Measurements from ENCODE around the gene DUSP16. TPM values are rescaled to one million over a fixed set of nuclear protein-coding genes. Genes with fewer than 3 reads are reported as not detected.
"Not testable (repeated sequence)": the region's sequence is repeated elsewhere in the genome, so short reads cannot be mapped to it uniquely, and the experiment has no call there.

DUSP16 gene
- total and polyA plus RNA-seq, 2 experiments from 2014 or later: 11.7 to 59.4 TPM

DNA sequence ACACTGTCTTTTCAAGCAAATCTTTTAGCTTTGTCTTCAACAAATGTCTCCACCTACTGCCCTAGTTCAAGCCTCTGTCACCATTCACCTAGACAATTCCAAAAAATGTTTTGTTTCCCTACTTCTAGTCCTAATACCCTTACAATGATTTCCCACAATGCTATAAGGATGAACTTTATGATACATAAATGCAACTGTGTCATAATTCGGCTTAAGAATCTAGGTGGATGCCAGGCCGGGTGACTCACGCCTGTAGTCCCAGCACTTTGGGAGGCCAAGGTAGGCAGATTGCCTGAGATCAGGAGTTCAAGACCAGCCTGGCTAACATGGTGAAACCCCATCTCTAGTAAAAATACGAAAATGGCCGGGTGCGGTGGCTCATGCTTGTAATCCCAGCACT lies 28.3 kb upstream of the DUSP16 start (continued):
- TF ChIP-seq, protein P1, sequence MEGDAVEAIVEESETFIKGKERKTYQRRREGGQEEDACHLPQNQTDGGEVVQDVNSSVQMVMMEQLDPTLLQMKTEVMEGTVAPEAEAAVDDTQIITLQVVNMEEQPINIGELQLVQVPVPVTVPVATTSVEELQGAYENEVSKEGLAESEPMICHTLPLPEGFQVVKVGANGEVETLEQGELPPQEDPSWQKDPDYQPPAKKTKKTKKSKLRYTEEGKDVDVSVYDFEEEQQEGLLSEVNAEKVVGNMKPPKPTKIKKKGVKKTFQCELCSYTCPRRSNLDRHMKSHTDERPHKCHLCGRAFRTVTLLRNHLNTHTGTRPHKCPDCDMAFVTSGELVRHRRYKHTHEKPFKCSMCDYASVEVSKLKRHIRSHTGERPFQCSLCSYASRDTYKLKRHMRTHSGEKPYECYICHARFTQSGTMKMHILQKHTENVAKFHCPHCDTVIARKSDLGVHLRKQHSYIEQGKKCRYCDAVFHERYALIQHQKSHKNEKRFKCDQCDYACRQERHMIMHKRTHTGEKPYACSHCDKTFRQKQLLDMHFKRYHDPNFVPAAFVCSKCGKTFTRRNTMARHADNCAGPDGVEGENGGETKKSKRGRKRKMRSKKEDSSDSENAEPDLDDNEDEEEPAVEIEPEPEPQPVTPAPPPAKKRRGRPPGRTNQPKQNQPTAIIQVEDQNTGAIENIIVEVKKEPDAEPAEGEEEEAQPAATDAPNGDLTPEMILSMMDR (conservative IDR thresholded peaks at IDR 0.05; ENCODE audit: low read depth in 2 of 2): no peak

DNA sequence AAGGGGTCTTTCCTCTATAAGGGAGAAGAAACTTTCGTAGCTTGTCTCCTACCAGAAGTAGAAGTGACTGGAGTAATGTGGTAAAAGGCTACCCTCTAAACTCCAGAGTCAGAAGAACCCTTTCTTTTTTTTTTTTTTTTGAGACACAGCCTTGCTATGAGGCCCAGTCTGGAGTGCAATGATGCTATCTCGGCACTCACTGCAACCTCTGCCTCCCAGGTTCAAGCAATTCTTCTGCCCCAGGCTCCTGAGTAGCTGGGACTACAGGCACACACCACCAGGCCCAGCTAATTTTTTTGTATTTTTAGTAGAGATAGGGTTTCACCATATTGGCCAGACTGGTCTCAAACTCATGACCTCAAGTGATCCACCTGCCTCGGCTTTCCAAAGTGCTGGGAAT lies 25.8 kb upstream of the DUSP16 start:
- not testable (repeated sequence) for H3K4me3 ChIP-seq

DNA sequence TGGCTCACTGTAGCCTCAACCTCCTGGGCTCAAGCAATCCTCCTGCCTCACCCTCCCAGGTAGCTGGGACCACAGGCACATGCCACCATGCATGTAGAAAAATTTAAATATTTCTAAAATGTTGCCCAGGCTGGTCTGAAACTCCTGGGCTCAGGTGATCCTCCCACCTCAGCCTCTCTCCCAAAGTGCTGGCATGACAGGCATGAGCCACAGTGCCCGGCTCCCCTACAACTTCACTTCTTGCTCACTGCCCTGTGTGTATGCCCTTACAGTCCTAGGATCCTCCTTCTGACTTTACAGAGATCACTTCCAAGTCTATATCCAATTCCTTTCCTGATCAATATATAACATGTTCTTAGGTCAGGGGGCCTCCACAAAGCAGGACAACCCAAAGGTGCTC lies 25.2 kb upstream of the DUSP16 start:
- Histone ChIP-seq H3K4me2 (no peak overlapping the region), H3K27me3 (ENCODE audit: insufficient read depth) (no peaks in the 10 kb centered on the region), H3K4me3 (no peak overlapping the region), H3K9me2 (ENCODE audit: insufficient read depth) (0 out of 2 replicates have a peak, but pooled peaks cover 3% of the 10 kb centered on the region), H3K27ac (ENCODE audit: low read depth) (no peak overlapping the region), H3K36me3 (ENCODE audit: insufficient read depth) (no peaks in the 10 kb centered on the region; the same call in 1 of the 2 replicates), H2AFZ (no peak overlapping the region), H3K79me2 (replicated peaks; ENCODE audit: insufficient read depth) (no peaks in the 10 kb centered on the region), H3F3A (replicated peaks; ENCODE audit: low read depth) (no peaks in the 10 kb centered on the region), H3K4me1 (ENCODE audit: insufficient read depth) (no peaks in the 10 kb centered on the region; the same call in 1 of the 2 replicates), H4K20me1 (replicated peaks; ENCODE audit: insufficient read depth) (no peaks in the 10 kb centered on the region)
- DNase-seq (ENCODE audit: low spot score) (no peak), ATAC-seq (no peak)
- no peaks in the 10 kb centered on the region; the same call in 2 of the 3 replicates for H3K9me3 Mint-ChIP-seq
- H3K4me3 Mint-ChIP-seq: no peak overlapping the region
- TF ChIP-seq ZNF114 (CRISPR knock-in tag; IDR thresholded peaks at IDR 0.05): no peak
- TF ChIP-seq, protein P2, sequence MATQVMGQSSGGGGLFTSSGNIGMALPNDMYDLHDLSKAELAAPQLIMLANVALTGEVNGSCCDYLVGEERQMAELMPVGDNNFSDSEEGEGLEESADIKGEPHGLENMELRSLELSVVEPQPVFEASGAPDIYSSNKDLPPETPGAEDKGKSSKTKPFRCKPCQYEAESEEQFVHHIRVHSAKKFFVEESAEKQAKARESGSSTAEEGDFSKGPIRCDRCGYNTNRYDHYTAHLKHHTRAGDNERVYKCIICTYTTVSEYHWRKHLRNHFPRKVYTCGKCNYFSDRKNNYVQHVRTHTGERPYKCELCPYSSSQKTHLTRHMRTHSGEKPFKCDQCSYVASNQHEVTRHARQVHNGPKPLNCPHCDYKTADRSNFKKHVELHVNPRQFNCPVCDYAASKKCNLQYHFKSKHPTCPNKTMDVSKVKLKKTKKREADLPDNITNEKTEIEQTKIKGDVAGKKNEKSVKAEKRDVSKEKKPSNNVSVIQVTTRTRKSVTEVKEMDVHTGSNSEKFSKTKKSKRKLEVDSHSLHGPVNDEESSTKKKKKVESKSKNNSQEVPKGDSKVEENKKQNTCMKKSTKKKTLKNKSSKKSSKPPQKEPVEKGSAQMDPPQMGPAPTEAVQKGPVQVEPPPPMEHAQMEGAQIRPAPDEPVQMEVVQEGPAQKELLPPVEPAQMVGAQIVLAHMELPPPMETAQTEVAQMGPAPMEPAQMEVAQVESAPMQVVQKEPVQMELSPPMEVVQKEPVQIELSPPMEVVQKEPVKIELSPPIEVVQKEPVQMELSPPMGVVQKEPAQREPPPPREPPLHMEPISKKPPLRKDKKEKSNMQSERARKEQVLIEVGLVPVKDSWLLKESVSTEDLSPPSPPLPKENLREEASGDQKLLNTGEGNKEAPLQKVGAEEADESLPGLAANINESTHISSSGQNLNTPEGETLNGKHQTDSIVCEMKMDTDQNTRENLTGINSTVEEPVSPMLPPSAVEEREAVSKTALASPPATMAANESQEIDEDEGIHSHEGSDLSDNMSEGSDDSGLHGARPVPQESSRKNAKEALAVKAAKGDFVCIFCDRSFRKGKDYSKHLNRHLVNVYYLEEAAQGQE (IDR thresholded peaks at IDR 0.05; ENCODE audit: unreplicated experiment): no peak
- no peak for TF ChIP-seq POLR2AphosphoS5 (IDR thresholded peaks at IDR 0.05; ENCODE audit: low read depth)
- H3K36me3 Mint-ChIP-seq (ENCODE audit: low read depth): no peaks in the 10 kb centered on the region
- H3K27ac Mint-ChIP-seq: no peak overlapping the region
- peaks cover 3% of the 10 kb centered on the region for H3K27me3 Mint-ChIP-seq (ENCODE audit: insufficient read depth, low read depth, poor library complexity)
- peaks cover 11% of the 10 kb centered on the region for H3K4me1 Mint-ChIP-seq

More for the DNA sequence above, 25.8 kb upstream of the DUSP16 start:
- ATAC-seq; H3K4me3 Mint-ChIP-seq; DNase-seq (ENCODE audit: low spot score); H3K27me3 ChIP-seq (ENCODE audit: insufficient read depth); H3F3A ChIP-seq (replicated peaks; ENCODE audit: low read depth); H3K4me2 ChIP-seq; H3K9me2 ChIP-seq (ENCODE audit: insufficient read depth); H3K27ac ChIP-seq (ENCODE audit: low read depth); H3K4me1 ChIP-seq (ENCODE audit: insufficient read depth); H3K36me3 Mint-ChIP-seq (ENCODE audit: low read depth); H3K9me3 Mint-ChIP-seq; H3K79me2 ChIP-seq (replicated peaks; ENCODE audit: insufficient read depth); H3K27me3 Mint-ChIP-seq (ENCODE audit: insufficient read depth, low read depth, poor library complexity); H4K20me1 ChIP-seq (replicated peaks; ENCODE audit: insufficient read depth); H3K27ac Mint-ChIP-seq; H3K36me3 ChIP-seq (ENCODE audit: insufficient read depth): not testable (repeated sequence)
- H3K4me1 Mint-ChIP-seq: peaks cover 11% of the 10 kb centered on the region
- 0 out of 2 replicates have a peak overlapping the region, but pooled peaks have one; percentile 38 for H2AFZ ChIP-seq

All from GM23338 (cell line).